Muscle layer of duodenum (tissue), 2 donors: ENCODE data around the gene PGLYRP4.

ENCODE experiments used
- H3K27ac ChIP-seq: one replicate; pipeline ENCODE4 v1.7.0; 2013; ENCODE audit warnings: mild to moderate bottlenecking, low read length
- H3K27me3 ChIP-seq: one replicate; pipeline ENCODE4 v1.7.0; 2013; ENCODE audit warnings: low read depth, mild to moderate bottlenecking, control low read depth, low read length
- H3K36me3 ChIP-seq, 2 donors: one replicate each; pipeline ENCODE4 v1.7.0; 2013; ENCODE audit warnings: low read length in 2 of 2, control low read depth in 1 of 2, mild to moderate bottlenecking in 1 of 2; ENCODE audit not compliant: insufficient read depth in 2 of 2, control insufficient read depth in 1 of 2
- H3K4me1 ChIP-seq, 2 donors: one replicate each; pipeline ENCODE4 v1.7.0; 2013; ENCODE audit warnings: low read length in 2 of 2, mild to moderate bottlenecking in 2 of 2, control low read depth in 1 of 2, moderate library complexity in 1 of 2; ENCODE audit not compliant: insufficient read depth in 2 of 2, control insufficient read depth in 1 of 2
- H3K4me3 ChIP-seq, 2 donors: one replicate each; pipeline ENCODE4 v1.7.0; 2013; ENCODE audit warnings: low read length in 2 of 2, low read depth in 1 of 2, mild to moderate bottlenecking in 1 of 2
- H3K9me3 ChIP-seq, 2 donors: one replicate each; pipeline ENCODE4 v1.7.0; 2013; ENCODE audit warnings: low read length in 2 of 2, control low read depth in 1 of 2, mild to moderate bottlenecking in 1 of 2; ENCODE audit not compliant: control insufficient read depth in 1 of 2
- donor health status: healthy.

Gene PGLYRP4

GRCh38 chr1:153348511-153349362, at the start of gene PGLYRP4:
TSS of gene PGLYRP4 (minus strand) at chr1:153348841. CDS start at chr1:153347932, 909 bp downstream.
- Histone ChIP-seq H3K4me1 (no peaks in the 10 kb centered on the region), H3K4me3 (no peak within 1 kb of the TSS), H3K27me3 (no peaks in the 10 kb centered on the region), H3K27ac (no peak within 1 kb of the TSS), H3K9me3 (no peaks in the 10 kb centered on the region), H3K36me3 (no peaks in the 10 kb centered on the region)

GRCh38 chr1:153397924-153398651, 49.4 kb upstream of the PGLYRP4 start:
- H3K27me3 ChIP-seq = no peaks in the 10 kb centered on the region
- no peak overlapping the region for H3K27ac ChIP-seq
- no peaks in the 10 kb centered on the region for H3K36me3 ChIP-seq
- H3K4me1 ChIP-seq = no peaks in the 10 kb centered on the region
- H3K4me3 ChIP-seq = no peak overlapping the region
- no peaks in the 10 kb centered on the region for H3K9me3 ChIP-seq

GRCh38 chr1:153397051-153397923, 48.6 kb upstream of the PGLYRP4 start:
- Histone ChIP-seq H3K27me3 (no peaks in the 10 kb centered on the region), H3K9me3 (no peaks in the 10 kb centered on the region), H3K4me3 (no peak overlapping the region), H3K36me3 (no peaks in the 10 kb centered on the region), H3K4me1 (no peaks in the 10 kb centered on the region), H3K27ac (no peak overlapping the region)

GRCh38 chr1:153396461-153396860, 47.8 kb upstream of the PGLYRP4 start:
- H3K4me1 ChIP-seq = no peaks in the 10 kb centered on the region
- H3K27ac ChIP-seq = no peak overlapping the region
- H3K27me3 ChIP-seq = no peaks in the 10 kb centered on the region
- no peaks in the 10 kb centered on the region for H3K36me3 ChIP-seq
- H3K9me3 ChIP-seq = no peaks in the 10 kb centered on the region
- no peak overlapping the region for H3K4me3 ChIP-seq

- H3K36me3 ChIP-seq = no peaks in the 10 kb centered on the region
- no peaks in the 10 kb centered on the region for H3K9me3 ChIP-seq
- H3K4me1 ChIP-seq = no peaks in the 10 kb centered on the region
- no peaks in the 10 kb centered on the region for H3K27me3 ChIP-seq
- no peak overlapping the region for H3K4me3 ChIP-seq
- no peak overlapping the region for H3K27ac ChIP-seq
These were observed 47.1 kb upstream of the PGLYRP4 start for GRCh38 chr1:153395776-153396175.

GRCh38 chr1:153395136-153395685, 46.6 kb upstream of the PGLYRP4 start:
- no peaks in the 10 kb centered on the region for H3K9me3 ChIP-seq
- no peak overlapping the region for H3K27ac ChIP-seq
- no peaks in the 10 kb centered on the region for H3K4me1 ChIP-seq
- no peaks in the 10 kb centered on the region for H3K27me3 ChIP-seq
- no peaks in the 10 kb centered on the region for H3K36me3 ChIP-seq
- H3K4me3 ChIP-seq = no peak overlapping the region

GRCh38 chr1:153394391-153394790, 45.8 kb upstream of the PGLYRP4 start:
- Histone ChIP-seq H3K9me3 (no peaks in the 10 kb centered on the region), H3K27me3 (no peaks in the 10 kb centered on the region), H3K4me3 (no peak overlapping the region), H3K36me3 (no peaks in the 10 kb centered on the region), H3K27ac (no peak overlapping the region), H3K4me1 (no peaks in the 10 kb centered on the region)

GRCh38 chr1:153393926-153394325, 45.3 kb upstream of the PGLYRP4 start:
- Histone ChIP-seq H3K4me1 (no peaks in the 10 kb centered on the region), H3K27ac (no peak overlapping the region), H3K4me3 (no peak overlapping the region), H3K27me3 (no peaks in the 10 kb centered on the region), H3K9me3 (no peaks in the 10 kb centered on the region), H3K36me3 (no peaks in the 10 kb centered on the region)

GRCh38 chr1:153392822-153393221, 44.2 kb upstream of the PGLYRP4 start:
- no peak overlapping the region for H3K4me3 ChIP-seq
- H3K27ac ChIP-seq = no peak overlapping the region
- no peaks in the 10 kb centered on the region for H3K27me3 ChIP-seq
- no peaks in the 10 kb centered on the region for H3K4me1 ChIP-seq
- H3K9me3 ChIP-seq = no peaks in the 10 kb centered on the region
- no peaks in the 10 kb centered on the region for H3K36me3 ChIP-seq

GRCh38 chr1:153392258-153392657, 43.6 kb upstream of the PGLYRP4 start:
- H3K36me3 ChIP-seq = no peaks in the 10 kb centered on the region
- no peak overlapping the region for H3K4me3 ChIP-seq
- H3K9me3 ChIP-seq = no peaks in the 10 kb centered on the region
- no peaks in the 10 kb centered on the region for H3K27me3 ChIP-seq
- H3K27ac ChIP-seq = no peak overlapping the region
- no peaks in the 10 kb centered on the region for H3K4me1 ChIP-seq
